G401 (cell line): ENCODE measurements around the gene RFWD3. TPM values are rescaled to one million over a fixed set of nuclear protein-coding genes. Genes with fewer than 3 reads are reported as not detected.
A peak's percentile ranks its signal among the peaks of the same experiment; 100 is the strongest.

ENCODE experiments used
- DNase-seq: peaks from one replicate; pipeline ENCODE4 v3.0.0-alpha.2; 2015; ENCODE audit warnings: low spot score
- in situ Hi-C: cut with HindIII; loops from 2 replicates; pipeline ENCODE4 v1.10.0; 2016; ENCODE audit warnings: low sequenced_read_pairs, mixed read lengths
- total RNA-seq: library from RNA; depleted of rRNA; stranded (reverse); fragments of >200 nt; shearing (Covaris generic); gene quantifications from 2 replicates; pipeline ENCODE4 v1.2.3, GENCODE V29; 2014; rRNA removed

The RFWD3 gene
- total RNA-seq, 1 experiment from 2014 or later: 40.4 TPM

DNA sequence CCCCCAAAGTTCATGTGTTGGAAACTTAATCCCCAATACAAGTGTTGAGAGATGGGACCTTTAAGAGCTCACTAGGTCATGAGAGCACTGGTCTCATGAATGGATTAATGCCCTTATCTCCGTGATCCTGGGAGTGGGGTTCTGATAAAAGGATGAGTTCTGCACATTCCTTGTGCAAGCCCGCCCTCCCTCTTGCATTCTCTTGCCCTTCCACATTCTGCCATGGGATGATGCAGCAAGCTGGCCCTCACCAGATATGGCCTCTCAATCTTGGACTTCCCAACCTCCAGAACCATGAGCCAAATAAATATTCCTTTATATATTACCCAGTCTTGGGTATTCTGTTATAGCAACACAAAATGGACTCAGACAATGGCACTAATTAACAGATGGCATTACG lies 73.8 kb downstream of the RFWD3 start:
- in situ Hi-C loops: no loop called here
- no peak for DNase-seq

DNA sequence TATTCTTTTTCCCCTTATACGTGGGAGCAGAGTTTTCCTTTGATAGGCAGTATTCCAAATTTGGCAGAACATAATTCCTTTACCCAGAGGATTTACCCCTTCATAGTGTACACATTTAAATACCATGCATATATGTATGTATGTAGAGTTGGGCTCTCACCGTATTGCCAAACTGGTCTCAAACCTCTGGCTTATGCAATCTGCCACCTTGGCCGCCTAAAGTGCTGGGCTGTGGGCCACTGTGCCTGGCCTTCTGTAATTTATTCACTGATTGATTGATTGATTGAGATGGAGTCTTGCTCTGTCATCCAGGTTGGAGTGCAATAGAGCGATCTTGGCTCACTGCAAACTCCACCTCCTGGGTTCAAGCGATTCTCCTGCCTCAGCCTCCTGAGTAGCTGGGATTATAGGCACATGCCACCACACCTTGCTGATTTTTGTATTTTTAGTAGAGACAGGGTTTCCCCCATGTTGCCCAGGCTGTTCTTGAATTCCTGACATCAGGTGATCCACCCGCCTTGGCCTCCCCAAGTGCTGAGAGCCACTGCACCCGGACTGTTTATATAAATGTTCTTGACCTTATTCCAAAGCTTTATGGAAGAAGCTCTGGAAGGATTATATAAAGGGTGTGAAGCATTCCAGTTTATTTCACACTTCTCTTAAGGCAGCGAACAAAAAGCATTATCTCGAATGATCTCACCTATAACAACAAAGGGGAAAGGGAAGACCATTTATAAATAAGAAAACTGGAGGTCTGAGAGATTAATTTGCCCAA lies 74.6 kb downstream of the RFWD3 start:
- DNase-seq: peak; percentile 70
- in situ Hi-C loops: no loop called here

DNA sequence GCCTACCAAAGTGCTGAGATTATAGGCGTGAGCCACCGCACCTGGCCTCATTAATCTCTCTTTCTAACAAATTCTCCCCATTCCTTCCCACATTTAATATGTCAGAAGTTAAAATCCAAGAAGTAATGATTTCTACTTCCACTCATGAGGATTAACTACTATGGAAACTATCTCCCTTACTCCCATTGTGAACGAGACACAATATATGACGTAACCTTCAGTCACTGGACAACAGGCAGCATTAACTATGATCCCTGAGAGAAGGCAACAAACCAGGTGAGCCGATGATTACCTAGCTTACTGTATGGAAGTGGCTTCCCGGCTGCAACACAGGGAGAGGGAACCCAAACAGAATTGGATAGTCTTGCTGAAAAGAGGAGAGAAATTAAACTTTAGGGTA lies 79.7 kb downstream of the RFWD3 start:
- in situ Hi-C loops: no loop called here
- DNase-seq: no peak

DNA sequence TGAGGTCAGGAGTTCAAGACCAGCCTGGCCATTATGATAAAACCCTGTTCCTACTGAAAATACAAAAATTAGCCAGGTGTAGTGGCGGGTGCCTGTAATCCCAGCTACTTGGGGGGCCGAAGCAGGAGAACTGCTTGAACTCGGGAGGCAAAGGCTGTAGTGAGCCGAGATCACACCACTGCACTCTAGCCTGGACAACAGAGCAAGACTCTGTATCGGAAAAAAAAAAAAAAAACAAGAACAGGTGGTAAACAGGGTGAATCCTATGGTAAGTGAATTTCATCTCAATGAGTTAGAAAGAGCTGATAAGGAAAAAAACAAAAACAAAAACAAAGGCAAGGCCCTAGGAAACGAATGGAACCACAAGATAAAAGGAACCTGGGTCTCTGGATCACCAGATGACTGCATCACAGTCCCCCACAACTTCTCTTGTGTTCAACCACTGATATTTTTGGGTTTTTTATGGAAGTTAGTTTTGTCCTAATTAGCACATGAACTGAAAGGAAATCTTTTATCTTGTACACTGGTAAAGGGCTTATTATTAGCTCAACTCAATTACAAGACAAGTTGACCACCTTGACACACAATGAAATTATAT lies 80.7 kb downstream of the RFWD3 start:
- no peak for DNase-seq
- in situ Hi-C loops: no loop called here

DNA sequence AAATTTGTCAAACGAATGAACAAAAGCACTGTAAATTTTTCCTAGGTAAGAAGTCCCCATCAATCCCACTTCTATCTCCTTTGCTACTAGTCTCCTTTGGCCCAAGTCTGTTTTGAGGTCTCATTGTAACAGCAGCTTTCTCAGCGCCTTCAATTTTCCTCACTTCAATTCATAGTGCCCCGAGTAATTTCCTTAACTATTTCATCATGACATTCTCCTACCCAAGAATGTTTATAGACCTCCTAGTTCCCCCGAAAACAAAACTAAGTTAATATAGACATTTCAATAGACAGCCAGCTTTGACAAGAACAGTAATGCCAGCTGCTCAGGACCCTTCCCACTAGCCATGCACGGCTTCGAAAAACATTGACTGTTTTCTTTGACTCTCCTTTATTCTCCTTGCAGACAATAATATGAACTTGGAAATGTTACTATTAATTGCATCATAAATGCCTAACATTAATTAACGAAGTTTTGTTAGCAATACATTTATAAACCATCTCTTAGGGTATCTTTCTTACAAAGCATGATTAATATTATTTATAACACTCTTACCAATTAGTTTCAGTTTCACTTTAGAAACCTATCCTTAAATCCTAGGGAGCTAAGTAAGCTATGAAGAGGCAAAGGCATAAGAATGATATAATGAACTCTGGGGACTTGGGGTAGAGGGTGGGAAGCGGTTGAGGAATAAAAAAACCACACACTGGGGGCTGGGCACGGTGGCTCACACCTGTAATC lies 82.6 kb downstream of the RFWD3 start:
- in situ Hi-C loops: no loop called here
- no peak for DNase-seq

DNA sequence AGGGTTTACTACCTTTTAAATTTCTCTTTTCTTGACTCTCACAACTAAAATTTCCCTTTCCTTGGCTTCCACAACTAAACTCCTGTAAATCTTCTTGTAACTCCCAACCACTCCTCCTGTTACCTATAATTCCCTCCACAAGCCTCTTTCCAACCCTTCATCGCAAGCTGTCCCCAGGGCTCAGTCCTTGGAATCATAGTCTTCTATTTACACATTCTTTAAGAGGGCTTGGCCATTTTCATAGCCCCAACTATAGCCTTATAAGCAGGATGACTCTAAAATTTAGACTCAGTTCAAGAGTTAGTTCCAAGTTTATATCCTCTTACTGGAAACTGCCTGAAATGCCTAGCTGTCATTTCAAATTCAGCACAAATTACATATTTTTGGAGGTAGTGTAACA lies 83.7 kb downstream of the RFWD3 start:
- in situ Hi-C loops: no loop called here
- DNase-seq: no peak

DNA sequence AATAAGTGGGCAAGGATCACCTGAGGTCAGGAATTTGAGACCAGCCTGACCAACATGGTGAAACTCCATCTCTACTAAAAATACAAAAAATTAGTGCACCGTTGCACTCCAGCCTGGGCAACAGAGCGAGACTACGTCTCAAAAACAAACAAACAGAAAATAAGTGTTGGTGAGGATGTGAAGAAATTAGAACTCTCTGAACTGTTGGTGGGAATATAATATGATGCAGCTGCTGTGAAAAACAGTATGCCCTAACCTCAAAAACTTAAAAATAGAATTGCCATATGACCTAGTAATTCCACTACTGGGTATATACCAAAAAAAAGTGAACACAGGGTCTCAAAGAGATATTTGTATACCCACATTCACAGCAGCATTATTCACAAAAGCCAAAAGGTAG lies 85.8 kb downstream of the RFWD3 start:
- in situ Hi-C loops: no loop called here
- DNase-seq: no peak

DNA sequence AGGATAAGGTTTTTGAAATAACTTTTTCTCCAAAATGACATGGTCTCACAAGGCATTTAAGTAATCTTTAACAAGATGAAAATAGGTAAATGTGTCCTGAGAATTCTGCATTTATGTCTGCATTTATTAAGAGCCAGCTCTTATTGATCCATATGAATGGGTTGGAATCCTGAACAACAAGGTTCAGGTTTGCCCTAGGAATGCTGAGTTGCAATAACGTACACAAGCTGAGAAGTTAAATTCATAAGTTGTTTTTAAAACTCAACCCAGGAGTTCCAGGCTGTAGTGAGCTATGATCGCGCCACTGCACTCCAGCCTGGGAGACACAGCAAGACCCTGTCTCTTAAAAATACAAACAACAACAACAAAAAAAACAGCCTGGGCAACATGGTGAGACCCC lies 87.8 kb downstream of the RFWD3 start:
- DNase-seq: no peak
- in situ Hi-C loops: no loop called here

DNA sequence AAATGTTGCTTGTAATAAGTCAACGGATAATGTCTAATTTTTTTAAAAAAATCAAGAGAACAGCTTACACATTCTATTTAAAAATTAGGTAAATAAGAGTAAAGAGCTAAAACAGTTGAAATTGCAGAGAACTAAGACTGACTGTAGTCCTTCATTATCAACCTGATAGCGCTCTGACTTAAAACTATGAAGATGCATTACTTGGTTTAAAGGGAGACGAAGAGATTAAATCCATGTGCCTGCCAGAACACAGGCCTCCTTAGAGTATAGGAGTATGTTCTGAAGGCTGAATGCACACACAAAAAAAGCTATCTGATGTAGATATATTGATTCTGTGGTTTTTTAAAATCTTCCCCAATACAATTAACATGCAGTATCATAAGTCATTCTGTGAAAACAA lies 88.2 kb downstream of the RFWD3 start:
- no peak for DNase-seq
- in situ Hi-C loops: no loop called here

DNA sequence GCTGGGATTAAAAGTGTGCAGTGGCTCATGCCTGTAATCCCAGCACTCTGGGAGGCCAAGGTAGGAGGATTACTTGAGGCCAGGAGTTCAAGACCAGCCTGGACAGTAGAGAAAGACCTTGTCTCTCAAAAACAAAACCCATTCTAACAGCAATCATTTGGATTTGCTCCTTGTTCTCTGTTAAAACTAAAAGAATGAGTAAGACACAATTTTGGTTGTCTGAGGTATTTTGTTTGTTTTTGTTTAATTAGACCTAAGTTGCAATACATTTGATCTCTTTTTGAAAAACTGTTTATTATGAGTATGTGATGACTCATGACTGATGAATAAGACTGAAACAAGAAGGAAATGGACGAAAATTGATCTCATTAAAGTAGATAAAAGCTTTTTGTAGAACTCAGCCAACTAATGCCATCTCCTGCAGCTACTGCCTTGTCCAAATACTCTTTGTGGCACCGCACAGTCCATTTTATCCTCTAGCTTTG lies 88.8 kb downstream of the RFWD3 start:
- in situ Hi-C loops: no loop called here

DNA sequence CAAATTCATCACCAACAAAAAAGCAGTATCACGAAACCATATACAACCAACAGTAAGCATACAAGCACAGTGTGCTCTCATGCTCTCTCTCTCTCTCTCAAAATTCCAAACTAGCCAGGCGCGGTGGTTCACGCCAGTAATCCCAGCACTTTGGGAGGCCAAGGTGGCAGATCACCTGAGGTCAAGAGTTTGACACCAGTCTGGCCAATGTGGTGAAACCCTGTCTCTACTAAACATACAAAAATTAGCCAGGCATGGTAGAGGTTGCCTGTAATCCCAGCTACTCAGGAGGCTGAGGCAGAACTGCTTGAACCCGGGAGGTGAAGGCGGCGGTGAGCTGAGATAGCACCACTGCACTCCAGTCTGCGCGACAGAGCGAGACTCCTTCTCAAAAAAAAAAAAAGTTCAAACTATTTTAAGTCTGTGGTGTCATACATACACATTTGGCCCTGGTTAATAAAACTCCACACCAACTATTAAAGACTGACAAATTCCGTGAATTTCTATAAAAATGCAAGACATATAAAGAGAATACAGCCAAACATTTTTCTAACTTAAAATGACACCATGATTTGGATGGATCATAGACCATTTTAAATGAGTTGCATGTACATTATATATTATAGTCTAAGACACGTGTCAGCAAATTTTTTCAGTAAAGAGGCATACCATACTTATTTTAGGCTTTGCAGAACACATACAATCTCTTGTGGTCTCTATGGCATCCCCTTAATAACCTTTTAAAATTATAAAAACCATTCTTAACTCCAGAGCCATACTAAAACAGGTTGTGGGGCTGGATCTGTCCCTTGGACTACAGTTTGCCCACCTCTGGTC lies 90.7 kb downstream of the RFWD3 start:
- in situ Hi-C loops: no loop called here
- peak; percentile 35 for DNase-seq

More for the DNA sequence above, 88.8 kb downstream of the RFWD3 start:
- no peak for DNase-seq

DNA sequence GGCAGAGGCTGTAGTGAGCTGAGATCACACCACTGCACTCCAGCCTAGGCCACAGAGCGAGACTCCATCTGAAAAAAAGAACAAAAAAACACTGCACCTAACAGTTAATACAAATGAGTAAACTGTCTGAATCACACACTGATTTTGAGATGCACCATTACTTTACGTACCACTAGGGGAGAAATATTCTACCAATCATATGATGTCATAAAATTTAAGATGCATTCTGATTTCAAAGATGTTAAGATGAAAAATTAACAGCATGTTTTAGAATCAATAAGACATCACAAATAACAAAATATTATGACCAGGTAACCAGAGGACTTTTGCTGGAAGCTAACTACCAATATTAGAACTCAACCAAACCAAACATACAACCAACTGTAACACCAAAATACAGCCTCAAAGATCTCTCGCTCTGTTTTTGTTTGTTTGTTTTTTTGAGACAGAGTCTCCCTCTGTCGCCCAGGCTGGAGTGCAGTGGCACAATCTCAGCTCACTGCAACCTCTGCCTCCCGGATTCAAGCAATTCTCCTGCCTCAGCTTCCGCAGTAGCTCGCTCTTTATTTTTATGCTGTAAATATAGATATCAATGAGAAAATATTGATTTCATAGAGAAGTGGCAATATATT lies 91.4 kb downstream of the RFWD3 start:
- in situ Hi-C loops: no loop called here

DNA sequence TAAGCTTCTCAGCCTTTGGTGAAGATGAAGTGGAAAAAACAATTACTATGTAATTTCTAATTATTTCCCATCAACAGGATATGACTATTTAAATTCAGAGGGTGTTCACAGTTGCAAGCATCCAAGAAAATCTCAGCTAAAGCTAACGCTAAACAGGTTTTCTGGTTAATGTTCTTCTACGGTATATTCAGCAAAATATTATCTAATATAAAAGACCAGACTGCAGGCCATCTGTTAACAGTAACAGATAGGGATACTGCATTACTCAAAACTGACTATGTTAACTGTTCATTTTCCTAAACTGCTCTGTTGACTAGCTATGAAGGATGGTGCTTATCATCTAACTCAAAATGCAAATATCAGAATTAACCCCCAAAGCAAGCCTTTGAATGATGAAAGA lies 92.5 kb downstream of the RFWD3 start:
- DNase-seq: peak; percentile 62
- in situ Hi-C loops: no loop called here

More for the DNA sequence above, 91.4 kb downstream of the RFWD3 start:
- no peak for DNase-seq

DNA sequence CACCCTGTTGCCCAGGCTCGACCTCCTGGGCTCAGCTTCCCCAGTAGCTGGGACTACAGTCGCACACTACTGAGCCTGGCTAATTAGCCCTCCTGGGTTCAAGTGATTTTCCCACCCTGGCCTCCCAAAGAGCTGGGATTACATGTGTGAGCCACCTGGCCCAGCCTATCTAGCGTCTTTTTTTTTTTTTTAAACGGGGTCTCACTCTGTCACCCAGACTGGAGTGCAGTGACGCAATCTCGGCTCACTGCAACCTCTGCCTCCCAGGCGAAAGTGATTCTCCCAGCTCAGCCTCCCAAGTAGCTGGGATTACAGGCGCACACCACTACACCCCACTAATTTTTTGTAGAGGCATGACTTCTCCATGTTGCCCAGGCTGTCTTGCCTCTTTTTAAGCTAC lies 93.1 kb downstream of the RFWD3 start:
- in situ Hi-C loops: no loop called here
- DNase-seq: no peak

Other genes with a start within 250 kb of the RFWD3 start
- 2.2 TPM in 1 of 2 replicates, not detected in the other for gene CLEC18B, start 245.4 kb downstream of the RFWD3 start, total RNA-seq
- 47.3 and 78.4 TPM in 2 replicates for gene GLG1, start 59.8 kb downstream of the RFWD3 start, total RNA-seq
- gene MLKL, start 34.0 kb upstream of the RFWD3 start, total RNA-seq: not detected in 2 replicates
- not detected in 2 replicates for gene FA2H, start 107.9 kb upstream of the RFWD3 start, total RNA-seq